GM12878 (cell line): ENCODE measurements around the gene AMBP. TPM values are rescaled to one million over a fixed set of nuclear protein-coding genes. Genes with fewer than 3 reads are reported as not detected.

Experiments used
- ATAC-seq: fragments of 200-7000 bp; cut with Tn5 transposase; 3 replicates; pipeline ENCODE4 v1.9.1; 2020; ENCODE audit warnings: mild to moderate bottlenecking, moderate library complexity
- BruUV-seq: library from RNA; stranded (reverse); fragments of 400-500 nt; replicated peaks from 2 replicates; lab custom pipeline; 2021; lab: Mats Ljungman, UMichigan
- CTCF ChIA-PET: fragments of 300-600 bp; sonication (Branson Sonifier 250); formaldehyde crosslinking; extraction: SDS; loops from one replicate; lab custom pipeline; 2021; ENCODE audit warnings: inconsistent platforms; lab: Yijun Ruan, JAX
- POLR2A ChIA-PET: fragments of 350-600 bp; formaldehyde crosslinking; extraction: SDS; loops from one replicate; lab custom pipeline; 2021; ENCODE audit warnings: inconsistent platforms; lab: Charles Lee
- RAD21 ChIA-PET: fragments of 300-600 bp; sonication (Branson Sonifier 250); formaldehyde crosslinking; loops from one replicate; lab custom pipeline; 2023; ENCODE audit warnings: antibody characterized with exemption; ENCODE audit not compliant: unreplicated experiment; lab: Charles Lee
- SMC1A ChIA-PET: fragments of 300-600 bp; sonication (Branson Sonifier 250); formaldehyde crosslinking; loops from one replicate; lab custom pipeline; 2023; ENCODE audit not compliant: unreplicated experiment, uncharacterized antibody; lab: Charles Lee
- DNase-seq: peaks from one replicate; pipeline ENCODE4 v3.0.0-alpha.2; 2011; ENCODE audit warnings: low read depth, low spot score
- FAIRE-seq: peaks from 3 replicates; lab custom pipeline; 2011; peaks lifted over from hg19 to GRCh38; lab: Jason Lieb, UNC
- H2AFZ ChIP-seq: 2 replicates; pipeline ENCODE4 v1.6.0; 2011; ENCODE audit warnings: low read depth, low read length, control low read depth; ENCODE audit not compliant: control insufficient read depth
- H3K27ac ChIP-seq: 2 replicates; pipeline ENCODE4 v1.5.1; 2011; ENCODE audit warnings: control low read depth; ENCODE audit not compliant: control insufficient read depth, insufficient read depth
- H3K27me3 ChIP-seq, 2 experiments: replicated peaks in 1 of 2; 2 replicates each; pipeline versions ENCODE4 v1.6.0 to v1.6.1; 2011; ENCODE audit warnings: low read length in 1 of 2; ENCODE audit not compliant: control insufficient read depth in 2 of 2, insufficient read depth in 2 of 2
- H3K36me3 ChIP-seq, 2 experiments: 2 replicates each; pipeline ENCODE4 v1.5.1; 2011; ENCODE audit warnings: low read length in 1 of 2; ENCODE audit not compliant: control insufficient read depth in 2 of 2, insufficient read depth in 2 of 2
- H3K4me1 ChIP-seq: 2 replicates; pipeline ENCODE4 v1.6.1; 2011; ENCODE audit warnings: mild to moderate bottlenecking, low read length, moderate library complexity, mixed read lengths; ENCODE audit not compliant: control insufficient read depth, insufficient read depth
- H3K4me2 ChIP-seq: 2 replicates; pipeline ENCODE4 v1.6.0; 2011; ENCODE audit warnings: control low read depth; ENCODE audit not compliant: control insufficient read depth, insufficient read depth
- H3K4me3 ChIP-seq: fragments of 200-600 bp; sonication (generic); 2 replicates; pipeline ENCODE4 v1.5.1; 2016
- H3K79me2 ChIP-seq: 2 replicates; pipeline ENCODE4 v1.6.0; 2011; ENCODE audit warnings: low read length; ENCODE audit not compliant: control insufficient read depth, insufficient read depth
- H3K9ac ChIP-seq: 2 replicates; pipeline ENCODE4 v1.8.0; 2011; ENCODE audit warnings: low read length, control low read depth, mixed read lengths; ENCODE audit not compliant: control insufficient read depth, insufficient read depth
- H3K9me3 ChIP-seq: replicated peaks from 3 replicates; pipeline ENCODE4 v1.5.1; 2011; ENCODE audit warnings: mild to moderate bottlenecking, low read length; ENCODE audit not compliant: control insufficient read depth, insufficient read depth
- H4K20me1 ChIP-seq: 2 replicates; pipeline ENCODE4 v1.6.0; 2011; ENCODE audit not compliant: control insufficient read depth, insufficient read depth
- BCLAF1 ChIP-seq: fragments of 450-650 bp; IDR thresholded peaks from 2 replicates; pipeline ENCODE4 v1.6.1; 2017; ENCODE audit warnings: antibody characterized with exemption, mild to moderate bottlenecking, moderate library complexity
- EED ChIP-seq: sonication (generic); IDR thresholded peaks from 2 replicates; pipeline ENCODE4 v1.6.1; 2016; ENCODE audit warnings: antibody characterized with exemption, low read depth
- FOS ChIP-seq: IDR thresholded peaks from 3 replicates; pipeline ENCODE4 v1.6.1; 2011; ENCODE audit warnings: borderline replicate concordance; ENCODE audit not compliant: insufficient read length; ENCODE audit errors: extremely low read depth
- GABPA ChIP-seq: IDR thresholded peaks from 2 replicates; pipeline ENCODE4 v1.6.1; 2014; ENCODE audit warnings: antibody characterized with exemption, low read depth, mild to moderate bottlenecking, inconsistent platforms
- IKZF2 ChIP-seq, 2 experiments: fragments of 450-650 bp; IDR thresholded peaks; 2 replicates each; pipeline ENCODE4 v1.6.1; 2017; ENCODE audit warnings: mild to moderate bottlenecking in 2 of 2, moderate library complexity in 2 of 2
- KDM1A ChIP-seq: fragments of 200-600 bp; sonication (generic); IDR thresholded peaks from 2 replicates; pipeline ENCODE4 v1.6.1; 2016; ENCODE audit warnings: borderline replicate concordance
- NFIC ChIP-seq: IDR thresholded peaks from 2 replicates; pipeline ENCODE4 v1.6.1; 2012; ENCODE audit warnings: low read depth, mild to moderate bottlenecking, inconsistent platforms, low read length, moderate library complexity
- NFYB ChIP-seq: IDR thresholded peaks from 2 replicates; pipeline ENCODE4 v1.6.1; 2011; ENCODE audit warnings: low read depth, mild to moderate bottlenecking, low read length, improper control_type of control experiment, moderate library complexity; ENCODE audit not compliant: insufficient read depth
- RELA ChIP-seq: fragments of 450-650 bp; IDR thresholded peaks from 2 replicates; pipeline ENCODE4 v1.8.0; 2014; ENCODE audit warnings: borderline replicate concordance; ENCODE audit not compliant: partially characterized antibody
- SIX5 ChIP-seq: IDR thresholded peaks from 2 replicates; pipeline ENCODE4 v1.6.1; 2011; ENCODE audit warnings: mild to moderate bottlenecking, low read depth, low read length, moderate library complexity; ENCODE audit not compliant: severe bottlenecking
- WGBS: methylation state at CpG from one replicate; pipeline ENCODE4 v1.1.6; 2016; ENCODE audit warnings: low lambda C conversion rate; ENCODE audit not compliant: insufficient replicate concordance, insufficient coverage; ENCODE audit errors: missing lambda C conversion rate; 5-methylcytosine and 5-hydroxymethylcytosine counted together
- in situ Hi-C: fragments of 300-500 bp; cut with MboI; formaldehyde crosslinking; loops from 9 replicates; pipeline ENCODE4 v1.14.3; 2018; ENCODE audit warnings: mixed read lengths
- intact Hi-C: fragments of 100-400 bp; cut with micrococcal nuclease; formaldehyde crosslinking; loops from one replicate; pipeline ENCODE4 v1.14.2; 2022; ENCODE audit not compliant: unreplicated experiment
- polyA plus RNA-seq, 11 experiments: library from polyadenylated mRNA; depleted of rRNA in 4 of 11; unstranded in 6 of 11; stranded (reverse) in 5 of 11; fragments of >200 nt; fragmentation: Nextera tagmentation in 4 of 11; fragmentation: Illumina TruSeq in 1 of 11; extraction: Ambion mirVana in 4 of 11; extraction: Trizol in 1 of 11; gene quantifications; 1 replicate in 1 of 11; 2 replicates in 10 of 11; pipeline versions ENCODE4 v1.2.1 to v1.2.3, GENCODE V29; 2011 to 2016; ENCODE audit warnings: inconsistent platforms in 2 of 11, missing spikeins in 2 of 11, low read depth in 1 of 11
- total RNA-seq, 4 experiments: library from RNA; depleted of rRNA in 3 of 4; stranded (reverse); fragments of >200 nt in 3 of 4; fragmentation: Illumina TruSeq in 1 of 4; extraction: Trizol in 1 of 4; gene quantifications; 2 replicates each; pipeline versions ENCODE4 v1.2.1 to v1.2.3, GENCODE V29; 2013 to 2021
- TF ChIP-seq, protein P1 (sequence below): fragments of 450-650 bp; IDR thresholded peaks from 2 replicates; pipeline ENCODE4 v1.6.1; 2014; ENCODE audit warnings: mild to moderate bottlenecking
- TF ChIP-seq, protein P2 (sequence below): fragments of 450-650 bp; IDR thresholded peaks from 2 replicates; pipeline ENCODE4 v1.6.1; 2016; ENCODE audit warnings: mild to moderate bottlenecking
- TF ChIP-seq, protein P3 (sequence below): IDR thresholded peaks from 2 replicates; pipeline ENCODE4 v1.6.1; 2011; ENCODE audit warnings: low read depth, mild to moderate bottlenecking, low read length, moderate library complexity, borderline replicate concordance; ENCODE audit errors: extremely low read depth

Gene AMBP
- total and polyA plus RNA-seq, 10 of the 15 experiments (the other 5 are each of a cell fraction or from before 2014, with no cell fraction given), result 0.11 to 2.3 (median 0.18) TPM; not detected in 7

GRCh38 chr9:114034196-114034595, 43.9 kb downstream of the AMBP start:
- H3K9me3 ChIP-seq, result no peaks in the 10 kb centered on the region
- no peak for ATAC-seq
- H3K79me2 ChIP-seq, result no peaks in the 10 kb centered on the region
- H2AFZ ChIP-seq, result no peak overlapping the region
- WGBS, result 35% methylated on average over 10 of the region's 10 CpGs
- no peaks in the 10 kb centered on the region for H3K4me1 ChIP-seq
- in situ Hi-C loops, result loop anchor here (25.0 kb wide), 1 partner anchor 572 kb away; the partner anchor contains the start of gene RGS3
- TF ChIP-seq RELA, result no peak
- TF ChIP-seq, protein P1, sequence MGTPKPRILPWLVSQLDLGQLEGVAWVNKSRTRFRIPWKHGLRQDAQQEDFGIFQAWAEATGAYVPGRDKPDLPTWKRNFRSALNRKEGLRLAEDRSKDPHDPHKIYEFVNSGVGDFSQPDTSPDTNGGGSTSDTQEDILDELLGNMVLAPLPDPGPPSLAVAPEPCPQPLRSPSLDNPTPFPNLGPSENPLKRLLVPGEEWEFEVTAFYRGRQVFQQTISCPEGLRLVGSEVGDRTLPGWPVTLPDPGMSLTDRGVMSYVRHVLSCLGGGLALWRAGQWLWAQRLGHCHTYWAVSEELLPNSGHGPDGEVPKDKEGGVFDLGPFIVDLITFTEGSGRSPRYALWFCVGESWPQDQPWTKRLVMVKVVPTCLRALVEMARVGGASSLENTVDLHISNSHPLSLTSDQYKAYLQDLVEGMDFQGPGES, result no peak
- TF ChIP-seq FOS, result no peak
- no peak for TF ChIP-seq IKZF2 (IDR thresholded peaks at IDR 0.05)
- TF ChIP-seq, protein P2, sequence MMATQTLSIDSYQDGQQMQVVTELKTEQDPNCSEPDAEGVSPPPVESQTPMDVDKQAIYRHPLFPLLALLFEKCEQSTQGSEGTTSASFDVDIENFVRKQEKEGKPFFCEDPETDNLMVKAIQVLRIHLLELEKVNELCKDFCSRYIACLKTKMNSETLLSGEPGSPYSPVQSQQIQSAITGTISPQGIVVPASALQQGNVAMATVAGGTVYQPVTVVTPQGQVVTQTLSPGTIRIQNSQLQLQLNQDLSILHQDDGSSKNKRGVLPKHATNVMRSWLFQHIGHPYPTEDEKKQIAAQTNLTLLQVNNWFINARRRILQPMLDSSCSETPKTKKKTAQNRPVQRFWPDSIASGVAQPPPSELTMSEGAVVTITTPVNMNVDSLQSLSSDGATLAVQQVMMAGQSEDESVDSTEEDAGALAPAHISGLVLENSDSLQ, result no peak
- no peak for TF ChIP-seq GABPA
- TF ChIP-seq EED, result no peak
- no peak for TF ChIP-seq KDM1A
- no peak for TF ChIP-seq BCLAF1
- TF ChIP-seq, protein P3, sequence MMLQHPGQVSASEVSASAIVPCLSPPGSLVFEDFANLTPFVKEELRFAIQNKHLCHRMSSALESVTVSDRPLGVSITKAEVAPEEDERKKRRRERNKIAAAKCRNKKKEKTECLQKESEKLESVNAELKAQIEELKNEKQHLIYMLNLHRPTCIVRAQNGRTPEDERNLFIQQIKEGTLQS, result no peak
- TF ChIP-seq SIX5, result no peak
- TF ChIP-seq NFIC, result no peak
- TF ChIP-seq NFYB, result no peak
- ChIA-PET CTCF (interaction anchor here (0.6 kb wide), 2 partner anchors 12 to 228 kb away, joined by 3 read pairs; no protein-coding TSS in a partner anchor), RAD21 (no interaction called here), SMC1A (no interaction called here), POLR2A (no interaction called here)
- FAIRE-seq, result no peak
- H3K36me3 ChIP-seq, result no peaks in the 10 kb centered on the region; a peak in 1 of 4 replicates
- no peak overlapping the region for H3K4me3 ChIP-seq
- no peaks in the 10 kb centered on the region for H3K27me3 ChIP-seq
- no peak overlapping the region for H3K27ac ChIP-seq
- intact Hi-C loops, result no loop called here
- H3K4me2 ChIP-seq, result no peak overlapping the region
- no peak overlapping the region for H3K9ac ChIP-seq
- no peak for DNase-seq
- no TSS peak for BruUV-seq
- H4K20me1 ChIP-seq, result no peaks in the 10 kb centered on the region; the same call in 1 of the 2 replicates
